ENCODE results near the gene LY86. TPM values are rescaled to one million over a fixed set of nuclear protein-coding genes. Genes with fewer than 3 reads are reported as not detected.

Gene LY86
- total RNA-seq, 3 donors from 2014 or later (not counting 1 experiment from before 2014, with no cell fraction given), result 2.0 to 5.1 (median 2.2) TPM

DNA sequence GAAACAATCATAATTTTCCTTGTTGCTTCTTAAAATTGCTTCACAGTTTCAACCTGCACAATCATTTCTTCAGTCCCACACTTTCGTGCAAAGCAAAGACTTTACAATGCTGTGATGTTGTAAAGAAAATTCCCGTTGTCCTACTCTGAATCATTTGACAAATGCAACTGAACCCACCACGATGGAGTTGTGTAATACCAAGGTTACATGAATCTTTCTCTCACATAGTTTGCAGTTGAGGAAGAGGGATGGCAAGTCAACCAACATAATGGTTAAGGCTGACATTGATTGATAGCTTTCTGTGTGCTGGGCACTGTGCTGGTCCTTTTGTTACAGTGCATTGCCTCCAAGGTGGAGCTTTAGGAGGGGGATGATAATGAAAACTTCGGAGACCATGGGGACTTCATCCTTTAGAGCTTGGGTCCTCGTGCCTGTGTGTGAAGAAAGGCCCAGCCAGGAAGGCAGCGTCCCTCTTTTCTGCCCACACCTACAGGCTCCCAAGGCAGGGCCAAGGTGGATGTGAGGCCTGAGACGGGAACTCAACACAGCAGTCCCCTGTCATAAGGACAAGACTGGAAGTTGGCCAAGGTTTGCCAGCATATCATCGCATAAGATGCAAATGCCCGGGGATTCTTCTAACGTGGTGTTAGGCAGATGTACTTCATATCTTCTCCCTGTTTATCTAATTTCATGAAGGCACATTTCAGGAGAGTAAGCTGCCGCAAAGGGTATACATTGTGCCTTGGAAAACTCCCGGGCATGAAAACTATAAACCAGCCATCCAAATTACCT is 96.9 kb downstream of the LY86 start:
- H3K27ac ChIP-seq (ENCODE audit: low read length), result no peak overlapping the region
- intact Hi-C loops (cut with micrococcal nuclease), result no loop called here
- Mint-ChIP-seq H3K36me3 (no peaks in the 10 kb centered on the region), H3K4me3 (no peak overlapping the region), H3K27ac (no peak overlapping the region), H3K9me3 (no peaks in the 10 kb centered on the region), H3K27me3 (ENCODE audit: low read depth in 2 of 2) (peaks cover 0 to 10% of the 10 kb centered on the region in 2 donors), H3K4me1 (peaks cover 16 to 17% of the 10 kb centered on the region in 2 donors)
- WGBS (ENCODE audit: insufficient coverage), result 83% methylated on average over 11 of the region's 12 CpGs
- no peaks in the 10 kb centered on the region for H3K36me3 ChIP-seq (ENCODE audit: control insufficient read depth, insufficient read depth, low read length)
- no peaks in the 10 kb centered on the region for H3K9me3 ChIP-seq (ENCODE audit: control insufficient read depth, insufficient read depth, low read length)
- no peak for TF ChIP-seq CTCF (IDR thresholded peaks at IDR 0.05)
- DNase-seq, result no peak
- ATAC-seq, result no peak
- no peaks in the 10 kb centered on the region for H3K27me3 ChIP-seq (ENCODE audit: control insufficient read depth, insufficient read depth, low read length)
- no peaks in the 10 kb centered on the region for H3K4me1 ChIP-seq (ENCODE audit: control insufficient read depth, insufficient read depth, low read length)
- no peak overlapping the region for H3K4me3 ChIP-seq (ENCODE audit: low read length)

- Mint-ChIP-seq H3K9me3 (no peaks in the 10 kb centered on the region), H3K4me3 (no peak overlapping the region), H3K36me3 (no peaks in the 10 kb centered on the region), H3K27me3 (ENCODE audit: low read depth in 2 of 2) (peaks cover 0 to 10% of the 10 kb centered on the region in 2 donors), H3K4me1 (peaks cover 16 to 17% of the 10 kb centered on the region in 2 donors), H3K27ac (no peak overlapping the region)
- H3K27ac ChIP-seq (ENCODE audit: low read length), result no peak overlapping the region
- H3K27me3 ChIP-seq (ENCODE audit: control insufficient read depth, insufficient read depth, low read length), result no peaks in the 10 kb centered on the region
- H3K4me1 ChIP-seq (ENCODE audit: control insufficient read depth, insufficient read depth, low read length), result no peaks in the 10 kb centered on the region
- 96% methylated on average over 6 of the region's 7 CpGs for WGBS (ENCODE audit: insufficient coverage)
- DNase-seq (no peak), ATAC-seq (no peak)
- intact Hi-C loops (cut with micrococcal nuclease), result no loop called here
- no peaks in the 10 kb centered on the region for H3K36me3 ChIP-seq (ENCODE audit: control insufficient read depth, insufficient read depth, low read length)
- TF ChIP-seq CTCF (IDR thresholded peaks at IDR 0.05), result no peak
- no peak overlapping the region for H3K4me3 ChIP-seq (ENCODE audit: low read length)
- H3K9me3 ChIP-seq (ENCODE audit: control insufficient read depth, insufficient read depth, low read length), result no peaks in the 10 kb centered on the region
Observed at GRCh38 chr6:6686176-6686575, 97.7 kb downstream of the LY86 start.

DNA sequence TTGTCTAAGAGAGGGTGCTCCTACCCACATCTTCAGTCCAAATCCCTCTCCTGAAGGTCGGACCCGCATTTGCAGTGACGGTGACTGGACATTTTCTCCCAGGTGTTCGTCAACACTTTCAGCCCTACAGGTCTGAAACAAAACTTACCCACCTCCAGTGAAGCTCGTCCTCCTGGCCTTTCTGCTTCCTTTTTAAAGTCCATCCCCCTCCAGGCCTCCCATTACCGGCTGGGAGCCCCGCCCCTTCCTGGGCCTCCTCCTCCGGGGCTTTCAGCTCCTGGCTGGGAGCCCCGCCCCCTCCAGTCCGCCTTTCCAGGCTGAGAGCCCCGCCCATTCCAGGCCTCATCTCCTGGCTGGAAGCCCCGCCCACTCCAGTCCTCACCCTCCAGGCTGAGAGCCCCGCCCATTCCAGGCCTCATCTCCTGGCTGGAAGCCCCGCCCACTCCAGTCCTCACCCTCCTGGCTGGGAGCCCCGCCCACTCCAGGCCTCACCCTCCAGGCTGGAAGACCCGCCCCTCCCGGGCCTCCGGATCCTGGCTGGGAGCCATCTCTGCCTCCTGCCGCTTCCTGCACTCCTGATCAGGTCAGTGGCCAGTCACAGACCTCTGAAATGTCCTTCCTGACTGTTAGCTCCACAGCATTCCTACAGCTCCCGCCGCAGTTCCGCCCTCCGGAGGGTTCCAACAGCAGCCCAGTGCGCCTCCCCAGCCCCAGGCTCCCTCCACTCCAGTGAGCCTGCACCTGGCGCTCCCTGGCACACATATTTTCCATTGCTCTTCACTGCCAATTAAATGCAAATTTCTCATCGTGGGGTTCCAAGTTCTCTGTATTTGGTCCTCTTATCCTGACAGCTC is 98.5 kb downstream of the LY86 start:
- Histone ChIP-seq H3K4me3 (ENCODE audit: low read length) (no peak overlapping the region), H3K27ac (ENCODE audit: low read length) (no peak overlapping the region), H3K9me3 (ENCODE audit: control insufficient read depth, insufficient read depth, low read length) (no peaks in the 10 kb centered on the region), H3K27me3 (ENCODE audit: control insufficient read depth, insufficient read depth, low read length) (no peaks in the 10 kb centered on the region), H3K4me1 (ENCODE audit: control insufficient read depth, insufficient read depth, low read length) (no peaks in the 10 kb centered on the region), H3K36me3 (ENCODE audit: control insufficient read depth, insufficient read depth, low read length) (no peaks in the 10 kb centered on the region)
- DNase-seq (no peak), ATAC-seq (peak in 2 of 3 donors; percentile 45)
- Mint-ChIP-seq H3K36me3 (no peaks in the 10 kb centered on the region), H3K27me3 (ENCODE audit: low read depth in 2 of 2) (peaks cover 0 to 10% of the 10 kb centered on the region in 2 donors), H3K27ac (no peak overlapping the region), H3K4me3 (no peak overlapping the region), H3K4me1 (peaks cover 16 to 17% of the 10 kb centered on the region in 2 donors), H3K9me3 (no peaks in the 10 kb centered on the region)
- TF ChIP-seq CTCF (IDR thresholded peaks at IDR 0.05), result no peak
- 84% methylated on average over 26 of the region's 26 CpGs for WGBS (ENCODE audit: insufficient coverage)
- intact Hi-C loops (cut with micrococcal nuclease), result no loop called here

Data from natural killer cell (primary cell).